ENCODE measurements around the gene EXOG.

- TF ChIP-seq CTCF (IDR thresholded peaks at IDR 0.05; ENCODE audit: poor library complexity) (no peak), EZH2 (IDR thresholded peaks at IDR 0.05; ENCODE audit: borderline replicate concordance) (no peak)
These were observed 78.5 kb downstream of the EXOG start for GRCh38 chr3:38574411-38575278.
